ENCODE results near the gene PRR15L. TPM values are rescaled to one million over a fixed set of nuclear protein-coding genes. Genes with fewer than 3 reads are reported as not detected.

The PRR15L gene
- total and polyA plus RNA-seq, 2 experiments from 2014 or later, result 56.5 to 66.4 TPM

DNA sequence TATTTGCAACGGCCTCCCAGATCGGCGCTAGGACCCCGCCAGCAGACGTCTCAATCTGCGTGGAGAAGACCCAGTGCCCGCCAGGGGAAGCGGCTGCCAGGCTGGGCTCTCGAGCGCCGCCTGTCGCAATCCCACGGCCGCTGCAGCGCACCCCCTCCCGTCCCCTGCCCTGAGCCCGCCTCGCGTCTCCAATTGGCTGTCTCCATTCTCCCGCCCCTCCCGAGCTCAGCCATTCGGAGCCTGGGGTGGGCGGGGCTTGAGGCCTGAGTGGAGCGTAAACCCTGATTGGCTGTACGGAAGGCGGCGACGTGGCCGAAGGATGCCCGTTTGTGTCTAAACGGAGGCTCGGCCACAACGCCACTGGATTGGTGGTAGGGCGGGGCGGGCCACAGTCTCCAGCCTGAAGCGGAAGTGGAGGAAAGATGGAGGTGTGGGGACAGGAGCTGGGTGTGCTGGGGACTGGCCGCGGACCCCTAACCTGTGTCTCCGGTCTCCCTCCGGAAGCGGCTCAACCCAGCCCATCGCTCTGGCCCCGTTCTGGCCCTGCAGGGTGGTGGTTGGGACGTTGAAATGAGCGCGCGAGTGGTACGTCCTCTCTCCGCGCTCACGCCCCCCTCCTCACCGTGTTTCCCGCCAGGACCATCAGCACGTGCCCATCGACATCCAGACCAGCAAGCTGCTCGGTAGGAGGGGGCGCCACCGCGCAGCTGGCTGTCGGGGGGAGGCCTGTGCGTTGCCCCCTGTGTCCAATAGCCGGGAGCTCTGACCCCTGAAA is 13.2 kb upstream of the PRR15L start, which contains the start of gene CDK5RAP3:
CDK5RAP3 (plus strand) TSS at position 389 of the 775 bp plus-strand sequence; CDS start at position 423, 34 bp downstream.
- peak within 1 kb of the TSS; percentile 34 for H3K4me3 ChIP-seq
- TF ChIP-seq, protein P1, sequence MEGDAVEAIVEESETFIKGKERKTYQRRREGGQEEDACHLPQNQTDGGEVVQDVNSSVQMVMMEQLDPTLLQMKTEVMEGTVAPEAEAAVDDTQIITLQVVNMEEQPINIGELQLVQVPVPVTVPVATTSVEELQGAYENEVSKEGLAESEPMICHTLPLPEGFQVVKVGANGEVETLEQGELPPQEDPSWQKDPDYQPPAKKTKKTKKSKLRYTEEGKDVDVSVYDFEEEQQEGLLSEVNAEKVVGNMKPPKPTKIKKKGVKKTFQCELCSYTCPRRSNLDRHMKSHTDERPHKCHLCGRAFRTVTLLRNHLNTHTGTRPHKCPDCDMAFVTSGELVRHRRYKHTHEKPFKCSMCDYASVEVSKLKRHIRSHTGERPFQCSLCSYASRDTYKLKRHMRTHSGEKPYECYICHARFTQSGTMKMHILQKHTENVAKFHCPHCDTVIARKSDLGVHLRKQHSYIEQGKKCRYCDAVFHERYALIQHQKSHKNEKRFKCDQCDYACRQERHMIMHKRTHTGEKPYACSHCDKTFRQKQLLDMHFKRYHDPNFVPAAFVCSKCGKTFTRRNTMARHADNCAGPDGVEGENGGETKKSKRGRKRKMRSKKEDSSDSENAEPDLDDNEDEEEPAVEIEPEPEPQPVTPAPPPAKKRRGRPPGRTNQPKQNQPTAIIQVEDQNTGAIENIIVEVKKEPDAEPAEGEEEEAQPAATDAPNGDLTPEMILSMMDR (IDR thresholded peaks at IDR 0.05; ENCODE audit: poor library complexity), result peak; percentile 87
- no peak for TF ChIP-seq EZH2 (IDR thresholded peaks at IDR 0.05; ENCODE audit: borderline replicate concordance)
- H3K4me2 ChIP-seq, result peak within 1 kb of the TSS; percentile 92
- WGBS (ENCODE audit: low lambda C conversion rate, missing lambda C conversion rate), result 2% methylated on average over 61 of the region's 62 CpGs
- no peaks in the 10 kb centered on the region for H3K27me3 ChIP-seq
- no peaks in the 10 kb centered on the region for H3K9me3 ChIP-seq (ENCODE audit: low read depth)
- H3K79me2 ChIP-seq, result peaks cover 17% of the 10 kb centered on the region
- peak; percentile 100 for DNase-seq (ENCODE audit: low spot score)
- H4K20me1 ChIP-seq (ENCODE audit: insufficient read depth, poor library complexity, severe bottlenecking), result no peaks in the 10 kb centered on the region
- peak within 1 kb of the TSS; percentile 62 for H3K27ac ChIP-seq
- peaks cover 36% of the 10 kb centered on the region for H3K4me1 ChIP-seq (ENCODE audit: insufficient read depth)
- no peaks in the 10 kb centered on the region for H3K9me2 ChIP-seq (replicated peaks; ENCODE audit: insufficient read depth)
- H3K36me3 ChIP-seq (replicated peaks; ENCODE audit: insufficient read depth, low read depth), result no peaks in the 10 kb centered on the region
- H2AFZ ChIP-seq, result peak within 1 kb of the TSS; percentile 45

DNA sequence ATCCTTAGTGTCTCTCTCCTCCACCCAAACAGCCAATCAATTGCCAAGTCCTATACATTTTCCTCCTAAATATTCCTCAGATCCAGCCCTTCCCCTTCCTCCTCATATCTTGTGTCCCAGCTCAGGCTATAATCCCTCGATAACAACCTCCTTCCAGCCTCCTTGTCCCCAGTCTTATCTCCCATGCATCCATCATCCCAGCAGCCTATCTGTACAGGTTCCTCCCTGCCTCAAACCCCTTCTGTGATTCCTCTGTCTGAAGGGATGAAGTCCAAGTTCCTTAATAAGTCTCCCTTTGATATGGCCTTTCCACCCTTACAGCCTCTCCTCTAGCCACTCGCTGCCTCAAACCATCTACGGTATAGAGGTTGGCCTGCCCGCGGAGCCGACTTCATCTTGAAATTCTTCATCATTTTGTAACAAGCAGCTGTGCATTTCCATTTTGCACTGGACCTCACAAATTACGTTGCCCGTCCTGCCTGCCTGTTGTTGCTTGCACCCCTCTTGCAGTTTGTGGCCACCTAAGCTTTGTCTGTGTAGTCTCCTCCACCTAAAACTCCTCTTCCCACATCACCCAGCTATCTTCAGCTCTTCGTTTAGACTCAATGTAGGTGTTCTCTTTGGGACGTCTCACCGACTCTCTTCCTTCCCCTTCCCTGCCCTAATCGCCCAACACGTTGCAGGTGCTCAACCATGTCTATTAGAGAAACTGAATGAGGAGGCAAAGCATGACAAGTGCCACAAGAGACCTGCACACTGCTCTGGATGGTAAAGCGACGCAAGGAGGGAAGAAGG is 12.4 kb upstream of the PRR15L start:
- Histone ChIP-seq H3K27ac (peak overlapping the region; percentile 13), H3K4me3 (no peak overlapping the region), H2AFZ (peak overlapping the region; percentile 45), H3K9me3 (ENCODE audit: low read depth) (no peaks in the 10 kb centered on the region), H3K36me3 (replicated peaks; ENCODE audit: insufficient read depth, low read depth) (no peaks in the 10 kb centered on the region), H4K20me1 (ENCODE audit: insufficient read depth, poor library complexity, severe bottlenecking) (no peaks in the 10 kb centered on the region), H3K9me2 (replicated peaks; ENCODE audit: insufficient read depth) (no peaks in the 10 kb centered on the region), H3K79me2 (peaks cover 17% of the 10 kb centered on the region), H3K4me1 (ENCODE audit: insufficient read depth) (peaks cover 43% of the 10 kb centered on the region), H3K4me2 (peak overlapping the region; percentile 72), H3K27me3 (no peaks in the 10 kb centered on the region)
- 51% methylated on average over 15 of the region's 15 CpGs for WGBS (ENCODE audit: low lambda C conversion rate, missing lambda C conversion rate)
- no peak for TF ChIP-seq EZH2 (IDR thresholded peaks at IDR 0.05; ENCODE audit: borderline replicate concordance)
- TF ChIP-seq, protein P1 (IDR thresholded peaks at IDR 0.05; ENCODE audit: poor library complexity), result no peak
- no peak for TF ChIP-seq EZH2phosphoT487 (IDR thresholded peaks at IDR 0.05; ENCODE audit: low read depth, severe bottlenecking, unreplicated experiment)
- no peak for DNase-seq (ENCODE audit: low spot score)

DNA sequence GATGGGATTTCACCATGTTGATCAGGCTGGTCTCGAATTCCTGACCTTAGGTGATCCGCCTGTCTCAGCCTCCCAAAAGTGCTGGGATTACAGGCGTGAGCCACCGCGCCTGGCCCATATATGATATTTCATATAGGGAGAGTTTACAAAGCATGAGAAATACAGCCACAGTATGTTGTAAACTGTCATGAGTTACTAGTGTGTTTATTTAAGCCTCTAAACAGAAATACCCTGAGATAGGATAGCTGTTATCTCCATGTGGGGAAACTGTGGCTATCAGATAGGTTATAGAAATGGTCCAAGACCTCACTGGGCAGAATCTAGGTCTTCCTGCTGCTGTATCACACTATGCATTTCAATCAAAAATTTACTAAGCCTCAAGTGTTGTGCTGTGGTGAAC is 11.2 kb upstream of the PRR15L start:
- H2AFZ ChIP-seq, result no peak overlapping the region
- H3K79me2 ChIP-seq, result peaks cover 17% of the 10 kb centered on the region
- no peak for TF ChIP-seq EZH2 (IDR thresholded peaks at IDR 0.05; ENCODE audit: borderline replicate concordance)
- TF ChIP-seq, protein P1 (IDR thresholded peaks at IDR 0.05; ENCODE audit: poor library complexity), result no peak
- TF ChIP-seq EZH2phosphoT487 (IDR thresholded peaks at IDR 0.05; ENCODE audit: low read depth, severe bottlenecking, unreplicated experiment), result no peak
- peak overlapping the region; percentile 86 for H3K27ac ChIP-seq
- H3K9me3 ChIP-seq (ENCODE audit: low read depth), result no peaks in the 10 kb centered on the region
- no peak for DNase-seq (ENCODE audit: low spot score)
- no peaks in the 10 kb centered on the region for H3K9me2 ChIP-seq (replicated peaks; ENCODE audit: insufficient read depth)
- no peak overlapping the region for H3K4me2 ChIP-seq
- H3K4me3 ChIP-seq, result no peak overlapping the region
- 70% methylated on average over 5 of the region's 5 CpGs for WGBS (ENCODE audit: low lambda C conversion rate, missing lambda C conversion rate)
- peaks cover 52% of the 10 kb centered on the region for H3K4me1 ChIP-seq (ENCODE audit: insufficient read depth)
- H4K20me1 ChIP-seq (ENCODE audit: insufficient read depth, poor library complexity, severe bottlenecking), result no peaks in the 10 kb centered on the region
- no peaks in the 10 kb centered on the region for H3K27me3 ChIP-seq
- H3K36me3 ChIP-seq (replicated peaks; ENCODE audit: insufficient read depth, low read depth), result no peaks in the 10 kb centered on the region
